ENCODE measurements around the gene APOL1.

The APOL1 gene

GRCh38 chr22:36299295-36299694, 46.4 kb downstream of the APOL1 start:
- Histone ChIP-seq H3K9me3 (replicated peaks in 1 of 2; ENCODE audit: control insufficient read depth in 2 of 2, insufficient read depth in 1 of 2, low read depth in 1 of 2, low read length in 2 of 2) (peaks cover 0 to 3% of the 10 kb centered on the region in 2 donors), H2BK12ac (ENCODE audit: low read length) (no peak overlapping the region), H3K27me3 (ENCODE audit: control insufficient read depth in 3 of 3, insufficient read depth in 3 of 3, low read depth in 1 of 3, low read length in 3 of 3) (no peaks in the 10 kb centered on the region), H3K4me2 (ENCODE audit: insufficient read depth, low read length, poor library complexity, severe bottlenecking) (no peak overlapping the region), H4K8ac (ENCODE audit: low read depth, low read length) (no peak overlapping the region), H3K23ac (ENCODE audit: low read depth, low read length, poor library complexity) (no peak overlapping the region), H3K4me3 (ENCODE audit: low read length in 2 of 2) (no peak overlapping the region), H2BK15ac (ENCODE audit: low read length) (no peak overlapping the region), H3K4me1 (ENCODE audit: control insufficient read depth in 2 of 2, insufficient read depth in 1 of 2, low read depth in 1 of 2, low read length in 2 of 2) (no peaks in the 10 kb centered on the region), H3K27ac (replicated peaks; ENCODE audit: low read length) (no peak overlapping the region), H3K9ac (ENCODE audit: low read depth, low read length, poor library complexity) (no peak overlapping the region), H3K36me3 (replicated peaks in 1 of 2; ENCODE audit: control insufficient read depth in 2 of 2, insufficient read depth in 2 of 2, low read length in 2 of 2) (peaks cover 84 to 97% of the 10 kb centered on the region in 2 donors), H3K4ac (ENCODE audit: low read length) (no peak overlapping the region), H2AFZ (ENCODE audit: low read length) (no peak overlapping the region), H2BK5ac (ENCODE audit: low read length) (no peak overlapping the region), H3K14ac (ENCODE audit: low read length) (no peak overlapping the region), H4K91ac (ENCODE audit: low read depth, low read length, poor library complexity) (no peak overlapping the region), H3K18ac (ENCODE audit: low read length) (no peak overlapping the region), H2BK120ac (ENCODE audit: low read depth, low read length) (no peak overlapping the region), H3K79me1 (ENCODE audit: low read depth, low read length) (no peaks in the 10 kb centered on the region), H2AK5ac (ENCODE audit: low read depth, low read length) (no peak overlapping the region)
- DNase-seq (ENCODE audit: low spot score): no peak
- no CpG with 5 or more reads among the region's 14 CpGs for WGBS, 2 donors (ENCODE audit: extremely low coverage in 2 of 2, insufficient read length in 2 of 2, insufficient replicate concordance in 1 of 2)

GRCh38 chr22:36299911-36300310, 47.0 kb downstream of the APOL1 start:
- no peak overlapping the region for H2BK12ac ChIP-seq (ENCODE audit: low read length)
- no peak overlapping the region for H2AFZ ChIP-seq (ENCODE audit: low read length)
- H3K79me1 ChIP-seq (ENCODE audit: low read depth, low read length): no peaks in the 10 kb centered on the region
- no peak overlapping the region for H3K4me2 ChIP-seq (ENCODE audit: insufficient read depth, low read length, poor library complexity, severe bottlenecking)
- H3K9ac ChIP-seq (ENCODE audit: low read depth, low read length, poor library complexity): no peak overlapping the region
- no peaks in the 10 kb centered on the region for H3K4me1 ChIP-seq (ENCODE audit: control insufficient read depth in 2 of 2, insufficient read depth in 1 of 2, low read depth in 1 of 2, low read length in 2 of 2)
- no peak overlapping the region for H3K14ac ChIP-seq (ENCODE audit: low read length)
- H3K27me3 ChIP-seq (ENCODE audit: control insufficient read depth in 3 of 3, insufficient read depth in 3 of 3, low read depth in 1 of 3, low read length in 3 of 3): no peaks in the 10 kb centered on the region
- H4K8ac ChIP-seq (ENCODE audit: low read depth, low read length): no peak overlapping the region
- H4K91ac ChIP-seq (ENCODE audit: low read depth, low read length, poor library complexity): no peak overlapping the region
- H2BK5ac ChIP-seq (ENCODE audit: low read length): no peak overlapping the region
- no CpG with 5 or more reads among the region's 12 CpGs for WGBS, 2 donors (ENCODE audit: extremely low coverage in 2 of 2, insufficient read length in 2 of 2, insufficient replicate concordance in 1 of 2)
- H2BK15ac ChIP-seq (ENCODE audit: low read length): no peak overlapping the region
- H3K4me3 ChIP-seq (ENCODE audit: low read length in 2 of 2): no peak overlapping the region
- no peak overlapping the region for H3K18ac ChIP-seq (ENCODE audit: low read length)
- no peak overlapping the region for H3K4ac ChIP-seq (ENCODE audit: low read length)
- peaks cover 85 to 97% of the 10 kb centered on the region in 2 donors for H3K36me3 ChIP-seq (replicated peaks in 1 of 2; ENCODE audit: control insufficient read depth in 2 of 2, insufficient read depth in 2 of 2, low read length in 2 of 2)
- DNase-seq (ENCODE audit: low spot score): no peak
- H2BK120ac ChIP-seq (ENCODE audit: low read depth, low read length): no peak overlapping the region
- H3K9me3 ChIP-seq (replicated peaks in 1 of 2; ENCODE audit: control insufficient read depth in 2 of 2, insufficient read depth in 1 of 2, low read depth in 1 of 2, low read length in 2 of 2): peaks cover 0 to 3% of the 10 kb centered on the region in 2 donors
- H3K27ac ChIP-seq (replicated peaks; ENCODE audit: low read length): no peak overlapping the region
- H3K23ac ChIP-seq (ENCODE audit: low read depth, low read length, poor library complexity): no peak overlapping the region
- no peak overlapping the region for H2AK5ac ChIP-seq (ENCODE audit: low read depth, low read length)

- Histone ChIP-seq H3K4ac (ENCODE audit: low read length) (no peak overlapping the region), H3K79me1 (ENCODE audit: low read depth, low read length) (no peaks in the 10 kb centered on the region), H2BK5ac (ENCODE audit: low read length) (no peak overlapping the region), H3K4me1 (ENCODE audit: control insufficient read depth in 2 of 2, insufficient read depth in 1 of 2, low read depth in 1 of 2, low read length in 2 of 2) (no peaks in the 10 kb centered on the region), H3K14ac (ENCODE audit: low read length) (no peak overlapping the region), H3K18ac (ENCODE audit: low read length) (no peak overlapping the region), H3K27ac (replicated peaks; ENCODE audit: low read length) (no peak overlapping the region), H3K23ac (ENCODE audit: low read depth, low read length, poor library complexity) (no peak overlapping the region), H3K27me3 (ENCODE audit: control insufficient read depth in 3 of 3, insufficient read depth in 3 of 3, low read depth in 1 of 3, low read length in 3 of 3) (no peaks in the 10 kb centered on the region), H2BK12ac (ENCODE audit: low read length) (no peak overlapping the region), H3K36me3 (replicated peaks in 1 of 2; ENCODE audit: control insufficient read depth in 2 of 2, insufficient read depth in 2 of 2, low read length in 2 of 2) (peaks cover 85 to 97% of the 10 kb centered on the region in 2 donors), H2BK120ac (ENCODE audit: low read depth, low read length) (no peak overlapping the region), H3K4me2 (ENCODE audit: insufficient read depth, low read length, poor library complexity, severe bottlenecking) (no peak overlapping the region), H3K9ac (ENCODE audit: low read depth, low read length, poor library complexity) (no peak overlapping the region), H4K91ac (ENCODE audit: low read depth, low read length, poor library complexity) (no peak overlapping the region), H2AFZ (ENCODE audit: low read length) (no peak overlapping the region), H4K8ac (ENCODE audit: low read depth, low read length) (no peak overlapping the region), H3K9me3 (replicated peaks in 1 of 2; ENCODE audit: control insufficient read depth in 2 of 2, insufficient read depth in 1 of 2, low read depth in 1 of 2, low read length in 2 of 2) (peaks cover 0 to 3% of the 10 kb centered on the region in 2 donors), H2BK15ac (ENCODE audit: low read length) (no peak overlapping the region), H2AK5ac (ENCODE audit: low read depth, low read length) (no peak overlapping the region), H3K4me3 (ENCODE audit: low read length in 2 of 2) (no peak overlapping the region)
- DNase-seq (ENCODE audit: low spot score): no peak
- no CpG with 5 or more reads among the region's 24 CpGs for WGBS, 2 donors (ENCODE audit: extremely low coverage in 2 of 2, insufficient read length in 2 of 2, insufficient replicate concordance in 1 of 2)
These were observed 47.7 kb downstream of the APOL1 start for GRCh38 chr22:36300396-36301212.

GRCh38 chr22:36301384-36301828, 48.5 kb downstream of the APOL1 start:
- H3K27ac ChIP-seq (replicated peaks; ENCODE audit: low read length): no peak overlapping the region
- no peak overlapping the region for H2BK12ac ChIP-seq (ENCODE audit: low read length)
- no peak overlapping the region for H3K9ac ChIP-seq (ENCODE audit: low read depth, low read length, poor library complexity)
- DNase-seq (ENCODE audit: low spot score): peak; percentile 54
- peak overlapping the region; percentile 18 for H3K23ac ChIP-seq (ENCODE audit: low read depth, low read length, poor library complexity)
- no peak overlapping the region for H3K4me3 ChIP-seq (ENCODE audit: low read length in 2 of 2)
- no peaks in the 10 kb centered on the region for H3K79me1 ChIP-seq (ENCODE audit: low read depth, low read length)
- H4K8ac ChIP-seq (ENCODE audit: low read depth, low read length): peak overlapping the region; percentile 33
- peaks cover 0 to 3% of the 10 kb centered on the region in 2 donors for H3K9me3 ChIP-seq (replicated peaks in 1 of 2; ENCODE audit: control insufficient read depth in 2 of 2, insufficient read depth in 1 of 2, low read depth in 1 of 2, low read length in 2 of 2)
- H3K4me1 ChIP-seq (ENCODE audit: control insufficient read depth in 2 of 2, insufficient read depth in 1 of 2, low read depth in 1 of 2, low read length in 2 of 2): no peaks in the 10 kb centered on the region
- H2BK120ac ChIP-seq (ENCODE audit: low read depth, low read length): no peak overlapping the region
- WGBS, 2 donors (ENCODE audit: extremely low coverage in 2 of 2, insufficient read length in 2 of 2, insufficient replicate concordance in 1 of 2): no CpG with 5 or more reads among the region's 13 CpGs
- H3K4ac ChIP-seq (ENCODE audit: low read length): no peak overlapping the region
- H3K14ac ChIP-seq (ENCODE audit: low read length): no peak overlapping the region
- no peak overlapping the region for H2AFZ ChIP-seq (ENCODE audit: low read length)
- no peak overlapping the region for H2BK15ac ChIP-seq (ENCODE audit: low read length)
- no peak overlapping the region for H2BK5ac ChIP-seq (ENCODE audit: low read length)
- no peaks in the 10 kb centered on the region for H3K27me3 ChIP-seq (ENCODE audit: control insufficient read depth in 3 of 3, insufficient read depth in 3 of 3, low read depth in 1 of 3, low read length in 3 of 3)
- no peak overlapping the region for H3K18ac ChIP-seq (ENCODE audit: low read length)
- H4K91ac ChIP-seq (ENCODE audit: low read depth, low read length, poor library complexity): no peak overlapping the region
- H2AK5ac ChIP-seq (ENCODE audit: low read depth, low read length): no peak overlapping the region
- H3K36me3 ChIP-seq (replicated peaks in 1 of 2; ENCODE audit: control insufficient read depth in 2 of 2, insufficient read depth in 2 of 2, low read length in 2 of 2): peaks cover 90 to 97% of the 10 kb centered on the region in 2 donors
- no peak overlapping the region for H3K4me2 ChIP-seq (ENCODE audit: insufficient read depth, low read length, poor library complexity, severe bottlenecking)

All from neuronal stem cell (in vitro differentiated cells).